ENCODE results near the gene PSME1.

PSME1 gene

DNA sequence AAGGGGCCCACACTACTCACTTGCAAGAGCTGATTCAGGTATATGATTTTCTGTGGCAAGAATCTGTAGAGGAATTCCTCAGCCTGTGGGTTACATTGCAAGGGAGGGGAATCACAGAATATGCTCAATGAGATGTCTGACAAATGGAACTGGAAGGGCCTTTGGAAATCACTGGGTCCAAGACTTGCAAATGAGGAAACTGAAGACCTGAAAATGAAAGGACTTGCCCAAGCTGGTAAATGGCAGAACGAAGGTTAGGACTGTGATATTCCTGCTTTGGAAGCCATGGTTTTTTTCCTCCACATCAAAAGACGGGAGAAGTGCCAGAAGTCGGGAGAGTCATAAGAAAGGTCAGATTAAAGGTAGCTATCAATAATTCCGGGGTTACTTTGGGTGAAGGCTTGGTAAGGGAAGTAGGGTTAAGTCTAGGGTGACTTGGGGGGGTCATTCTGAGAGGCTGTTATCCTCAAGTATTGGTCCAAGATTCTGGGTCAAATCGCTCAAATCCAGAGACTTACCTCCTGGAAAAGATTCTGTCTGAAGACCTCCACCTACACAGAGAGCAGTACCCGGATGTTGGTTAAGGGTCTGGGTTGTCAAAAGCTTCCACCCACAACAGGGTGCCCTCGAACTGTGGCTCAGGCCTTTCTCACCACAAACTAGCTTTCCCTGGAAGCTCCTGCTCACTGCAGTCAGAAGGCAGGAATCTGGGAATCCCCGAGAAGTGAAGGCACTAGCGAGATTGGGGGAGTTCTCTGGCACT, 9.9 kb downstream of the PSME1 start:
- FAIRE-seq (peak; percentile 70), DNase-seq (ENCODE audit: insufficient read length, low spot score) (no peak)

DNA sequence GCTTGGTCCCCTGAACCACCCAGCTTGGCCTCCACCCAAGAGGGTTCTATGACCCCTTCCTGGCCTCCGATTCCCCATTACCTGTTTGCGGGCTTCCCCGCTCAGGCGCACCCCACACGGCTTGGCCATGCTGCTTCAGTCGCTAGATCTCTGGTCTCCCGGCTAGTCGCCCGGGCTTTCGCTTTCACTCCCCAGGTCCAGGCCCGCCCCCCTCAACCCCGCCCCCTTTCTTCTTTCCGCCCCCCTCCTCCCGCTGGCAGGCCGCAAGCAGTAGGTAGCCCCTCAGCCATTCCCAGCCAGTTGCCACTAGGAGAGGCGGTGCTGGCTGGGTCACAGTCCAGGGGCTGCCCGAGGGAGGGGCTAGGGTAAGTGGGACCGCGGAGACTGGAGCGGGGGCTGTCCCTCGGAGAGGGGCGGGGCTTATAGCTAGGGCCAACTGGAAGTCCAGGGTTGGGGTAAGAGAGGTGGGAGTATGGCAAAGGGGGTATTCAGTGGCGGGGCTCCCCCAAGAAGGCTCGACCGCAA, 10.5 kb downstream of the PSME1 start, which contains the start of gene PSME2:
PSME2 (minus strand) TSS at position 158 of the 525 bp plus-strand sequence; CDS start at position 129, 29 bp downstream.
- DNase-seq (ENCODE audit: insufficient read length, low spot score) (peak; percentile 96), FAIRE-seq (peak; percentile 39)

DNA sequence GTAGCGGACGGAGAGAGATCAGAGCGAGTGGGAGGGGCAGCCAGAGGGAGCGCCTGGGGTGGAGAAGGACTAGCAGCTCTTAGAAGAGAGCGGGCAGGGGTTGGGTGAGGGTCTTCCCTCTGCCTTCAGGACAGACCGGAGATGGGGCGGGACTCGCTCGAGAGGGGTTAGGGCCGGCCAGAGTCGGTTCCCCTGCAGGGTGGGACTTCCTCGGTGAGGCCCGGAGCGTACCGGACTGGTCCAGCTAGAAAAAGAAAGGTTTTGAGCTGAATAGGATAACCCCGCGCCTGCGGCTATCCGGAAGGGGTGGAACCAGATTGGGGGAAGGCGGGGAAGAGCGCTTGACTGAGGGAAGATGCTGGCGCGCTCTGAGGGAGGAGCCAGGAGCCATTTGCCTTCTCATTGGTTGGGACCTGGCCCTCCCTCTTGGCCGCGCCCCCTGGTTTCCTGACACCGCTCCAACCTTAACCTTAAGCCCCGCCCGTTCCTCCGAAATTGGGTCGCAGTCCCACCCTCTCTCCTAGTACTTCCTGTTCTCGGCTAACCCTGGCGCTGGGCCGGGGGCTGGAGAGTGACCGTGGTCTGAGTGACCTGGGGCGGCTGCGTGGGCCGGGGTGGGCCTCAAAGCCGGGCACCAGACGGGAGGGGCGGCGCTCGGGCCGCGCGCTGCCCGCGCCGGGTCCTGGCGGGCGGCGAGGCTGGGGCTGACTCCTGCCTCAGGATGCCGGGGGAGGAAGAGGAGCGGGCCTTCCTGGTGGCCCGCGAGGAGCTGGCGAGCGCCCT, 11.2 kb downstream of the PSME1 start, which contains the start of gene RNF31:
RNF31 (plus strand) TSS at position 521 of the 783 bp plus-strand sequence; CDS start at position 722, 201 bp downstream.
- FAIRE-seq (peak; percentile 98), DNase-seq (ENCODE audit: insufficient read length, low spot score) (peak; percentile 98)

DNA sequence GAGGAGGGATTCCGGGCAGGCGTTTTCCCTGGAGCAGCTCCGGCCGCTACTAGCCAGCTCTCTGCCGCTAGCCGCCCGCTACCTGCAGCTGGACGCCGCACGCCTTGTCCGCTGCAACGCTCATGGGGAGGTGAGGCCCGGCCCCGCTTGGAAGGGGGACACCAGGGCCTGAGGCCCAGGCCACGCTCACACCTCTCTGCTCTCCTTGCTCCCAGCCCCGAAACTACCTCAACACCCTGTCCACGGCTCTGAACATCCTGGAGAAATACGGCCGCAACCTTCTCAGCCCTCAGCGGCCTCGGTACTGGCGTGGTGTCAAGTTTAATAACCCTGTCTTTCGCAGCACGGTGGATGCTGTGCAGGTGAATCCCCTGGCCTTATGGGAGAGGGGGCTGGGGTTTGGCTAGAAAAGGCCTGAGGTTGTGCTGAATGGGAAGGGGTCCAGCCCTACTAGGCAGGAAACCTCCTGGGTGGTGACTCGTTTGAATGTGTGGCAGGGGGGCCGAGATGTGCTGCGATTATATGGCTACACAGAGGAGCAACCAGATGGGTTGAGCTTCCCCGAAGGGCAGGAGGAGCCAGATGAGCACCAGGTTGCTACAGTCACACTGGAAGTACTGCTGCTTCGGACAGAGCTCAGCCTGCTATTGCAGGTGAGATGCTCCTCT, 11.9 kb downstream of the PSME1 start:
- no peak for FAIRE-seq
- no peak for DNase-seq (ENCODE audit: insufficient read length, low spot score)

DNA sequence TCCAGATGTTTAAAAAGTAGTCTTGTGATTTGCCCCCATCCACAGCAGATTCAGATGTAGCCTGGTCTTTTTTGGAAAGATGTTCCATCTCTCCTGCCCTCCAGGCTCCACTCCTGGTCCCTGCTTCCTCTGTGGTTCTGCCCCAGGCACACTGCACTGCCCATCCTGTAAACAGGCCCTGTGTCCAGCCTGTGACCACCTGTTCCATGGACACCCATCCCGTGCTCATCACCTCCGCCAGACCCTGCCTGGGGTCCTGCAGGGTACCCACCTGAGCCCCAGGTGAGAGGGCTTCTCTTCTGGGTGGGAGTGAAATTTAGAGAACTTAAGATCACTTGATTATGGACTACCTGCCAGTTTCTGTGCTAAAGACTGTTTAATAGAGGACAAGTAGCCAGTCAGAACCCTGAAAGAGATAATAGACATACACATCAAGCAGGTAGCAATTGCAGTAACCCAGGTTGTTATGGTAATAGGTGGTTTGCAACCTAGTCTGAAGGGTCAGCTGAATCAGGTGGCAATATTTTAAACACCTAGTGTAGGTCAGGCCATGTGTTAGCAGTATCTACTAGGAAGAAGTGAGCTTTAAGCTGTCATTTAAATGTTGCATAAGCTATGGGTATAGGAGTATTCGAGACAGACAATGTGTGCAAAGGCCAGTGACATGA, 13.4 kb downstream of the PSME1 start:
- DNase-seq (ENCODE audit: insufficient read length, low spot score) (no peak), FAIRE-seq (no peak)

DNA sequence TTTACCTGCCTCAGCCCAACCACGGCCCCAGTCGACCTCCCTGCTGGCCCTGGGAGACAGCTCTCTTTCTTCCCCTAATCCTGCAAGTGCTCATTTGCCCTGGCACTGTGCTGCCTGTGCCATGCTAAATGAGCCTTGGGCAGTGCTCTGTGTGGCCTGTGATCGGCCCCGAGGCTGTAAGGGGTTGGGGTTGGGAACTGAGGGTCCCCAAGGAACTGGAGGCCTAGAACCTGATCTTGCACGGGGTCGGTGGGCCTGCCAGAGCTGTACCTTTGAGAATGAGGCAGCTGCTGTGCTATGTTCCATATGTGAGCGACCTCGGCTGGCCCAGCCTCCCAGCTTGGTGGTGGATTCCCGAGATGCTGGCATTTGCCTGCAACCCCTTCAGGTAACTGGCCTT, 14.1 kb downstream of the PSME1 start:
- FAIRE-seq, result no peak
- DNase-seq (ENCODE audit: insufficient read length, low spot score), result no peak

DNA sequence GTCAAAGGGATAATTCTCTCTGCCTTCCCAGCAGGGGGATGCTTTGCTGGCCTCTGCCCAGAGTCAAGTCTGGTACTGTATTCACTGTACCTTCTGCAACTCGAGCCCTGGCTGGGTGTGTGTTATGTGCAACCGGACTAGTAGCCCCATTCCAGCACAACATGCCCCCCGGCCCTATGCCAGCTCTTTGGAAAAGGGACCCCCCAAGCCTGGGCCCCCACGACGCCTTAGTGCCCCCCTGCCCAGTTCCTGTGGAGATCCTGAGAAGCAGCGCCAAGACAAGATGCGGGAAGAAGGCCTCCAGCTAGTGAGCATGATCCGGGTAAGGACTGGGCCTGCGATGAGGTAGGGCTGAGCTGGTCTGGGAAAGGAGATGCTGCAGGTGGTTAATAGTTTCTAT, 14.6 kb downstream of the PSME1 start:
- FAIRE-seq, result no peak
- DNase-seq (ENCODE audit: insufficient read length, low spot score), result no peak

DNA sequence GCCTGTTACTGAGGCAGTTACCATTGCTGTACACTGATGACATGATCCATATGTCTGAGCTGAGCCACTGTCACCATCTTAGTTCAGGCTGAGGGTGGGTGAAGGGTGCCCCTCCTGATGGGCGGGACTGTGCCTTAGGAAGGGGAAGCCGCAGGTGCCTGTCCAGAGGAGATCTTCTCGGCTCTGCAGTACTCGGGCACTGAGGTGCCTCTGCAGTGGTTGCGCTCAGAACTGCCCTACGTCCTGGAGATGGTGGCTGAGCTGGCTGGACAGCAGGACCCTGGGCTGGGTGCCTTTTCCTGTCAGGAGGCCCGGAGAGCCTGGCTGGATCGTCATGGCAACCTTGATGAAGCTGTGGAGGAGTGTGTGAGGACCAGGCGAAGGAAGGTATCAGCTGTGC, 15.0 kb downstream of the PSME1 start:
- DNase-seq (ENCODE audit: insufficient read length, low spot score) (no peak), FAIRE-seq (no peak)

DNA sequence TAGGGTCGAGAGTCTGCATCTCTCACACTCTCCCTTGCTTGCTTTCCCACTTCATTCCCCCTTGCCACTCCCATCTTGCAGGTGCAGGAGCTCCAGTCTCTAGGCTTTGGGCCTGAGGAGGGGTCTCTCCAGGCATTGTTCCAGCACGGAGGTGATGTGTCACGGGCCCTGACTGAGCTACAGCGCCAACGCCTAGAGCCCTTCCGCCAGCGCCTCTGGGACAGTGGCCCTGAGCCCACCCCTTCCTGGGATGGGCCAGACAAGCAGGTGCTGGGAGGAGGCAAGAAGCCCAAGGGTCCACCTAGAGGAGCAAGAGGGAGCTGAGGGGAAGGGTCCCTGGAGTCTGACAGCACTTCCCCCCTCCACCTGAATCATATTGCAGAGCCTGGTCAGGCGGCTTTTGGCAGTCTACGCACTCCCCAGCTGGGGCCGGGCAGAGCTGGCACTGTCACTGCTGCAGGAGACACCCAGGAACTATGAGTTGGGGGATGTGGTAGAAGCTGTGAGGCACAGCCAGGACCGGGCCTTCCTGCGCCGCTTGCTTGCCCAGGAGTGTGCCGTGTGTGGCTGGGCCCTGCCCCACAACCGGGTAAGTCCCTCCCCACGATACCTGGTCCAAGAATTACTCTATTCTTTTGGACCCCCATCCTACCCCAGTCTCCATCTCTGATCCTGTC, 15.5 kb downstream of the PSME1 start:
- no peak for DNase-seq (ENCODE audit: insufficient read length, low spot score)
- no peak for FAIRE-seq

DNA sequence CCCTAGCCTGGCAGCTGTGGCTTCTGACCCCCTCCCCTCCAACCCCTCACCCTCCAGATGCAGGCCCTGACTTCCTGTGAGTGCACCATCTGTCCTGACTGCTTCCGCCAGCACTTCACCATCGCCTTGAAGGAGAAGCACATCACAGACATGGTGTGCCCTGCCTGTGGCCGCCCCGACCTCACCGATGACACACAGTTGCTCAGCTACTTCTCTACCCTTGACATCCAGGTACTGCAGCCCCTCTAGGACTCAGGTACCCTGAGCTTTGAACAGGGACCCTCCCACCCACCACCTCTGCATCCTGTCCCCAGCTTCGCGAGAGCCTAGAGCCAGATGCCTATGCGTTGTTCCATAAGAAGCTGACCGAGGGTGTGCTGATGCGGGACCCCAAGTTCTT, 19.1 kb downstream of the PSME1 start:
- DNase-seq (ENCODE audit: insufficient read length, low spot score), result no peak
- FAIRE-seq, result no peak

DNA sequence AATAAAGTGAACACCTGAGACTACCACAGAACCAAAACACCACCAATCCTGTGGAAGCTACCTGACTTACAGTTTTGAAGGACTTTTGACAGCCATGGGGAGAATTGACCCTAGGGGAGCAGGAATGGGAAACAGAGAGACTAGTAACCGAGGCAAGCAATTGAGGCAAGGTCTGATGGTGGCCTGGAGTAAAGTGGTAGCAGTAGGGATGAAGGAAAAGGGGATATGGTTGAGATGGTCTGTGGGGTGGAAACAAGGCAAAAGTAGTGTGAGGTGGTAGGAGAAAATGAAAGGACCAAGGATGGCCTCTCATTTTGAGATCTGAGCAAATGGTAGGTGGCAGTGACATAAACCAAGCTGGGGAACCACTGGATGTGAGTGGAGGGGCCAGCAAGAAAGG, 20.8 kb downstream of the PSME1 start:
- FAIRE-seq, result no peak
- no peak for DNase-seq (ENCODE audit: insufficient read length, low spot score)

DNA sequence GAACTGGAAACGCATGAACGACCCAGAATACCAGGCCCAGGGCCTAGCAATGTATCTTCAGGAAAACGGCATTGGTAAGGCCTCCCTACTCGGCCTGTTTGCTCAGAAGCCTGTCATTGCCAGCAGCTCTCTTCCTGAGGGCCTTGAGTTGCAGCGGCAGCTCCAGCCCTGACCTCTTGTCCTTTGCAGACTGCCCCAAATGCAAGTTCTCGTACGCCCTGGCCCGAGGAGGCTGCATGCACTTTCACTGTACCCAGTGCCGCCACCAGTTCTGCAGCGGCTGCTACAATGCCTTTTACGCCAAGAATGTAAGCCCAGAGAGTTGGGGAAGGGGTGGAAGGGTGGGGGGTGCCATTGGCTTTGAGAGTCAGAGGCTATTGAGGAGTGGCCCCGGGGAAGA, 21.3 kb downstream of the PSME1 start:
- DNase-seq (ENCODE audit: insufficient read length, low spot score), result no peak
- FAIRE-seq, result no peak

DNA sequence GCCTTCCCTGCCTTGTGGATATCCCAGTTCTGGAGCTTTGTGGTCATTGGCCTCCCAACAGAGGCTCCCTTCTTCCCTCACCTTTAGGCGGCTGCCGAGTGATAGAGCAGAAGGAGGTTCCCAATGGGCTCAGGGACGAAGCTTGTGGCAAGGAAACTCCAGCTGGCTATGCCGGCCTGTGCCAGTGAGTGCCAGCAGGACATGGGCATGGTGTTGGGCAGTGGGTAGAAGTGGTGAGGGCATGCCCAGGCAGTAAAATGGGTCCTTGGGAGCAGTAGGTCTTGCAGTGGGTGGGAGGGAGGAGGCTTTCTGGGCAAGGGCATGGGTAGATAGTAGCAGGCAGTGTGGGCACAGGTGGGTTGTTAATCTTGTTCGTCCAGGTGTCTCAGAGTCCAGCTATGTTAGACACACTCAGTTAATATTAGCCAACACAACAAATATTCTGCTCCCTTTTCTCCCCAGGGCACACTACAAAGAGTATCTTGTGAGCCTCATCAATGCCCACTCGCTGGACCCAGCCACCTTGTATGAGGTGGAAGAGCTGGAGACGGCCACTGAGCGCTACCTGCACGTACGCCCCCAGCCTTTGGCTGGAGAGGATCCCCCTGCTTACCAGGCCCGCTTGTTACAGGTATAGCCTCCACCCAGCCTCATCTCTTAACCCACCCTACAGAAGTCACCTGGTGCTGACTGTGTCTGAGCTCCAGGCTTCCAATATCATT, 23.9 kb downstream of the PSME1 start:
- DNase-seq (ENCODE audit: insufficient read length, low spot score) (no peak), FAIRE-seq (no peak)

DNA sequence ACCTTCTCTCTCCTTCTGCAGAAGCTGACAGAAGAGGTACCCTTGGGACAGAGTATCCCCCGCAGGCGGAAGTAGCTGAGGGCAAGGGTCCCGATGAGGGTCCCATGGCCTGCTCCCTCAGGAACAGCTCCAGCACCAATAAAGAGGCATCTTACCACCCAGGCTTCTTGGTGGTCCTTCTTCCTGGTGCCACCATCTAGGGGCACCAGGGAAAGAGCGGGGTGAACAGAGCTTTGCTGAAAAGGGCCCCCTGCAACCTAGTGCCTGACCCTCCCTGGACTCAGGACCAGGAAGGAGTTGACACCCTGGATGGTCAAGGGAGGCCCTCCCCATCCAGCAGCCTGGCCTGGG, 24.5 kb downstream of the PSME1 start:
- no peak for FAIRE-seq
- DNase-seq (ENCODE audit: insufficient read length, low spot score), result no peak

DNA sequence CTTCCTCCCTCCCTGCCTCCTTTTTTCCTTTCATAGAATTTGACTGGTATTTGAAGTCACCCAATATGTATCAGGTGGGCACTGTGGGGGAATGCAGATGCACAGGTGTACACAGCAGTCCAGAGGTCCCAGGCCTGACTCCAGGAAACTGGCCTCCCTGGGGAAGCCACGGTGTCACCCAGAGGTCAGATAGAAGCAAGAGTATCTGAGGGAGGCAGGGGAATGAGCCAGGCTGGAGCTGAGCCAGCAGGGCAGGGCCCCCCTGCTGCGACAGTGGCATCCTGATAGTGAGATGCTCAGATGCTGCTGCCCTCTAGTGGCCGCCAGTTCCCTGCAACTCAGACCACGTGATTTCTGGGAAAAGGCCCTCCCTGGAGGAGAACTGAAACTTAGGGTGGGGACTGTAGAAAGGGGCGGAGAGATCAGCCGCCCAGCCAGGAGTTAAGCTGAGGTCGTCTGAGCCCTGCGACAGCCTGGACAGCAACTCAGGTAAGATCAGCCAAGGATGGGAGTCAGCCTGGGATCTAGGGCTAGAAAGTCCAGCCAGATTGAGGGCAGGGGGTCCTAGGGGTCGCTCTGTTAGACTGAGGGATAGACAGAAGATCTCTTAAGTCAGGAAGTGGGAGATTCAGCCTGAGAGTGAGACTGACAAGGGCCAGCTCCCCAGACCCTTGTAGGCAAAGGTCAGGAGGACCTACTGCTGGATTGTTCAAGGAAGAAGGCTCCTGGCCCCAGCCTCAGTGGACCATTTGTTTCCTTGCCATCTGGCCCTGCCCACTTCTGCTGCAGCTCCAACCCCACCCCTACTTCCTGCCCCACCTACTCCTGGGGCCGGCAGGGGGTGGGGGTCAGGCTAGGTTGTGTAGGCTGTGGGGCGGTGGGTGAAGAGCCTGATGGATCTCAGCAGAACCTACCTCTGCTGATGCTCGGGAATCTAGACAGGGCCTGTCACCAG, 25.1 kb downstream of the PSME1 start, which contains the start of gene IRF9:
IRF9 (plus strand) TSS at position 416 of the 955 bp plus-strand sequence. CDS start 880 bp downstream, outside the sequence.
- peak; percentile 83 for DNase-seq (ENCODE audit: insufficient read length, low spot score)
- peak; percentile 99 for FAIRE-seq

DNA sequence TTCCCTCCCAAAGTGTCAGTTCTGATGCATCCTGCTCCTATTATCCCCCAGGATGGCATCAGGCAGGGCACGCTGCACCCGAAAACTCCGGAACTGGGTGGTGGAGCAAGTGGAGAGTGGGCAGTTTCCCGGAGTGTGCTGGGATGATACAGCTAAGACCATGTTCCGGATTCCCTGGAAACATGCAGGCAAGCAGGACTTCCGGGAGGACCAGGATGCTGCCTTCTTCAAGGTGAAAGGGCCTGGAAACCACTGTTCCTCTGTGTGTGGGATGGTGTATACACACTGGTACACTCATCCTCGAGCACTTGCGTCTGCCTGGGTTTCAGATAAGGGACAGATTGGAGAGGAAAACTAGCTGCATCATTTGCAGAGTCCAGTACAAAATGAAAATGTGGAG, 26.1 kb downstream of the PSME1 start:
- FAIRE-seq (no peak), DNase-seq (ENCODE audit: insufficient read length, low spot score) (no peak)

DNA sequence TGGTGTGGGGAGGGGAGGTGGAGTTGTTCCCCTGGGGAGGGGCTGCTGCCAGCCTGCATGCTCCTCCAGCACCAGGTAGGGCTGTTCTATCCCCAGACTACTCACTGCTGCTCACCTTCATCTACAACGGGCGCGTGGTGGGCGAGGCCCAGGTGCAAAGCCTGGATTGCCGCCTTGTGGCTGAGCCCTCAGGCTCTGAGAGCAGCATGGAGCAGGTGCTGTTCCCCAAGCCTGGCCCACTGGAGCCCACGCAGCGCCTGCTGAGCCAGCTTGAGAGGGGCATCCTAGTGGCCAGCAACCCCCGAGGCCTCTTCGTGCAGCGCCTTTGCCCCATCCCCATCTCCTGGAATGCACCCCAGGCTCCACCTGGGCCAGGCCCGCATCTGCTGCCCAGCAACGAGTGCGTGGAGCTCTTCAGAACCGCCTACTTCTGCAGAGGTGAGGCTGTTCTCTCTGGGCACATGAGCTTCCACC, 28.6 kb downstream of the PSME1 start:
- DNase-seq (ENCODE audit: insufficient read length, low spot score) (no peak), FAIRE-seq (no peak)

DNA sequence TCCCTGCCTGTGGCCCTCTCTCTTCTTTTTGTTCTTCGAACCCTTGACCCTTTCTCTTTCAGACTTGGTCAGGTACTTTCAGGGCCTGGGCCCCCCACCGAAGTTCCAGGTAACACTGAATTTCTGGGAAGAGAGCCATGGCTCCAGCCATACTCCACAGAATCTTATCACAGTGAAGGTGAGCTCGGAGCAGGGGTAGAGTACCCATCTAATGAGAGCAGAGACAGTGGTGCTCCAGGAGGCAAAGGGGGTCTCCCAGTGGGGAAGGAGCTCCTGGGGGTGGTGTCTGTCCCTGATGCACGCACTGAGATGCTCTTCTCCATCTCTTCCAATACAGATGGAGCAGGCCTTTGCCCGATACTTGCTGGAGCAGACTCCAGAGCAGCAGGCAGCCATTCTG, 29.8 kb downstream of the PSME1 start:
- FAIRE-seq (no peak), DNase-seq (ENCODE audit: insufficient read length, low spot score) (no peak)
